ENCODE measurements around the gene KIZ. TPM values are rescaled to one million over a fixed set of nuclear protein-coding genes. Genes with fewer than 3 reads are reported as not detected.

The KIZ gene
- total and polyA plus RNA-seq, 2 experiments from 2014 or later: 58.3 to 63.6 TPM

DNA sequence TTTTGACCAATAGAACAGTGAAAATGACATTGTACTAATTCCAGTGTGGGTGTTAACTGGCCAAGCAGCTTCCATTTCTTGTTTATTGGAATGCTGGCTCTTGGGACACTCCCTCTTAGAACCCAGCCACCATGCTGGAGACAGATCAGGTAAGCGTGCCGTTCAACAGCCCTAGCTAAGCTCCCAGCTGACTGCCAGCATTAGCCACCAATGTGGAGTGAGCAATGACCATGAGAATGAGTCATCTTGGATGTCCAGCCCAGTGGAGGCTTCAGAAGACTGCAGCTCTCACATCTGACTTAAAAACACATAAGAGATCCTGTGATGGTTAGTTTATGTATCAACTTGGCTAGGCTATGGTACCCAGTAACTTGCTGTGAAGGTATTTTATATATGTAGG, 16.7 kb upstream of the KIZ start (continued):
- TF ChIP-seq NANOG (IDR thresholded peaks at IDR 0.05; ENCODE audit: borderline replicate concordance): no peak

- peaks cover 30% of the 10 kb centered on the region for H3K27me3 Mint-ChIP-seq (ENCODE audit: insufficient read depth, low read depth, poor library complexity)
- Histone ChIP-seq H3K36me3 (ENCODE audit: insufficient read depth) (no peaks in the 10 kb centered on the region), H3K79me2 (replicated peaks; ENCODE audit: insufficient read depth) (no peaks in the 10 kb centered on the region), H3K4me3 (no peak overlapping the region), H3K4me2 (no peak overlapping the region), H2AFZ (no peak overlapping the region), H4K20me1 (replicated peaks; ENCODE audit: insufficient read depth) (no peaks in the 10 kb centered on the region), H3K27me3 (ENCODE audit: insufficient read depth) (peaks cover 35% of the 10 kb centered on the region), H3K4me1 (ENCODE audit: insufficient read depth) (peaks cover 28% of the 10 kb centered on the region), H3K9me2 (ENCODE audit: insufficient read depth) (no peaks in the 10 kb centered on the region), H3K27ac (ENCODE audit: low read depth) (no peak overlapping the region), H3F3A (replicated peaks; ENCODE audit: low read depth) (no peaks in the 10 kb centered on the region)
- no peaks in the 10 kb centered on the region for H3K9me3 Mint-ChIP-seq
- no peak overlapping the region for H3K4me3 Mint-ChIP-seq
- no peaks in the 10 kb centered on the region for H3K36me3 Mint-ChIP-seq (ENCODE audit: low read depth)
- peaks cover 19% of the 10 kb centered on the region for H3K4me1 Mint-ChIP-seq
- ATAC-seq: no peak
- DNase-seq (ENCODE audit: low spot score): no peak
- H3K27ac Mint-ChIP-seq: no peak overlapping the region
- no peak for TF ChIP-seq ZNF331 (CRISPR knock-in tag; IDR thresholded peaks at IDR 0.05; ENCODE audit: low read depth)
- TF ChIP-seq, protein P1, sequence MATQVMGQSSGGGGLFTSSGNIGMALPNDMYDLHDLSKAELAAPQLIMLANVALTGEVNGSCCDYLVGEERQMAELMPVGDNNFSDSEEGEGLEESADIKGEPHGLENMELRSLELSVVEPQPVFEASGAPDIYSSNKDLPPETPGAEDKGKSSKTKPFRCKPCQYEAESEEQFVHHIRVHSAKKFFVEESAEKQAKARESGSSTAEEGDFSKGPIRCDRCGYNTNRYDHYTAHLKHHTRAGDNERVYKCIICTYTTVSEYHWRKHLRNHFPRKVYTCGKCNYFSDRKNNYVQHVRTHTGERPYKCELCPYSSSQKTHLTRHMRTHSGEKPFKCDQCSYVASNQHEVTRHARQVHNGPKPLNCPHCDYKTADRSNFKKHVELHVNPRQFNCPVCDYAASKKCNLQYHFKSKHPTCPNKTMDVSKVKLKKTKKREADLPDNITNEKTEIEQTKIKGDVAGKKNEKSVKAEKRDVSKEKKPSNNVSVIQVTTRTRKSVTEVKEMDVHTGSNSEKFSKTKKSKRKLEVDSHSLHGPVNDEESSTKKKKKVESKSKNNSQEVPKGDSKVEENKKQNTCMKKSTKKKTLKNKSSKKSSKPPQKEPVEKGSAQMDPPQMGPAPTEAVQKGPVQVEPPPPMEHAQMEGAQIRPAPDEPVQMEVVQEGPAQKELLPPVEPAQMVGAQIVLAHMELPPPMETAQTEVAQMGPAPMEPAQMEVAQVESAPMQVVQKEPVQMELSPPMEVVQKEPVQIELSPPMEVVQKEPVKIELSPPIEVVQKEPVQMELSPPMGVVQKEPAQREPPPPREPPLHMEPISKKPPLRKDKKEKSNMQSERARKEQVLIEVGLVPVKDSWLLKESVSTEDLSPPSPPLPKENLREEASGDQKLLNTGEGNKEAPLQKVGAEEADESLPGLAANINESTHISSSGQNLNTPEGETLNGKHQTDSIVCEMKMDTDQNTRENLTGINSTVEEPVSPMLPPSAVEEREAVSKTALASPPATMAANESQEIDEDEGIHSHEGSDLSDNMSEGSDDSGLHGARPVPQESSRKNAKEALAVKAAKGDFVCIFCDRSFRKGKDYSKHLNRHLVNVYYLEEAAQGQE (IDR thresholded peaks at IDR 0.05; ENCODE audit: unreplicated experiment): no peak
- TF ChIP-seq STAT1 (IDR thresholded peaks at IDR 0.05; ENCODE audit: unreplicated experiment): no peak
- no peak for TF ChIP-seq NANOG (IDR thresholded peaks at IDR 0.05; ENCODE audit: borderline replicate concordance)
- TF ChIP-seq CTCF (conservative IDR thresholded peaks at IDR 0.05; ENCODE audit: low read depth in 2 of 2): no peak
- no peak for TF ChIP-seq EZH2phosphoT487 (IDR thresholded peaks at IDR 0.05; ENCODE audit: unreplicated experiment)
Measured at GRCh38 chr20:21110811-21111210, 15.1 kb upstream of the KIZ start.

DNA sequence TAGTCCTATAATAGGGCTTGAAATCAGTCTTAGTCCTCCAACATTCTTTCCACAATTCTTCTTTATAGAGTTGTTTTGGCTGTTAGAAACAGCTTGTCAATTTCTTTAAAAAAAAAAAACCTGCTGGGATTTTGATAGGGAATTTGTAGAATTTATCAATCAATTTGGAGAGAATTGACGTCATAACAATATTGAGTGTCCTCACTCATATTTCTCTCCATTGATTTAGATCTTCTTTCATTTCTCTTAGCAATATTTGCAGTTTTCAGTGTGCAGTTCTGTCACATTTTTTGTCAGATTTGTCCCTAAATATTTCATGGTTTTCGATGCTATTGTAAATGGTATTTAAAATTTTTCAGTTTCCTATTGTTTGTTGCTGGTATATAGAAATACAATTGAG, 14.5 kb upstream of the KIZ start:
- ATAC-seq: no peak
- no peak for DNase-seq (ENCODE audit: low spot score)
- Mint-ChIP-seq H3K9me3 (no peaks in the 10 kb centered on the region), H3K4me1 (peaks cover 17% of the 10 kb centered on the region), H3K4me3 (no peak overlapping the region), H3K27me3 (ENCODE audit: insufficient read depth, low read depth, poor library complexity) (peaks cover 24% of the 10 kb centered on the region), H3K27ac (no peak overlapping the region), H3K36me3 (ENCODE audit: low read depth) (no peaks in the 10 kb centered on the region)
- H3K27me3 ChIP-seq (ENCODE audit: insufficient read depth): peaks cover 29% of the 10 kb centered on the region
- H3K4me1 ChIP-seq (ENCODE audit: insufficient read depth): peaks cover 25% of the 10 kb centered on the region
- H4K20me1 ChIP-seq (replicated peaks; ENCODE audit: insufficient read depth): no peaks in the 10 kb centered on the region
- no peaks in the 10 kb centered on the region for H3K36me3 ChIP-seq (ENCODE audit: insufficient read depth)
- H3K4me3 ChIP-seq: no peak overlapping the region
- no peak overlapping the region for H2AFZ ChIP-seq
- H3K27ac ChIP-seq (ENCODE audit: low read depth): no peak overlapping the region
- no peaks in the 10 kb centered on the region for H3K9me2 ChIP-seq (ENCODE audit: insufficient read depth)
- H3F3A ChIP-seq (replicated peaks; ENCODE audit: low read depth): no peaks in the 10 kb centered on the region
- no peak overlapping the region for H3K4me2 ChIP-seq
- H3K79me2 ChIP-seq (replicated peaks; ENCODE audit: insufficient read depth): no peaks in the 10 kb centered on the region
- TF ChIP-seq EZH2phosphoT487 (IDR thresholded peaks at IDR 0.05; ENCODE audit: unreplicated experiment) (no peak), ZNF114 (CRISPR knock-in tag; IDR thresholded peaks at IDR 0.05) (no peak), CREB1 (CRISPR knock-in tag; IDR thresholded peaks at IDR 0.05; ENCODE audit: low read depth) (no peak)
- TF ChIP-seq, protein P2, sequence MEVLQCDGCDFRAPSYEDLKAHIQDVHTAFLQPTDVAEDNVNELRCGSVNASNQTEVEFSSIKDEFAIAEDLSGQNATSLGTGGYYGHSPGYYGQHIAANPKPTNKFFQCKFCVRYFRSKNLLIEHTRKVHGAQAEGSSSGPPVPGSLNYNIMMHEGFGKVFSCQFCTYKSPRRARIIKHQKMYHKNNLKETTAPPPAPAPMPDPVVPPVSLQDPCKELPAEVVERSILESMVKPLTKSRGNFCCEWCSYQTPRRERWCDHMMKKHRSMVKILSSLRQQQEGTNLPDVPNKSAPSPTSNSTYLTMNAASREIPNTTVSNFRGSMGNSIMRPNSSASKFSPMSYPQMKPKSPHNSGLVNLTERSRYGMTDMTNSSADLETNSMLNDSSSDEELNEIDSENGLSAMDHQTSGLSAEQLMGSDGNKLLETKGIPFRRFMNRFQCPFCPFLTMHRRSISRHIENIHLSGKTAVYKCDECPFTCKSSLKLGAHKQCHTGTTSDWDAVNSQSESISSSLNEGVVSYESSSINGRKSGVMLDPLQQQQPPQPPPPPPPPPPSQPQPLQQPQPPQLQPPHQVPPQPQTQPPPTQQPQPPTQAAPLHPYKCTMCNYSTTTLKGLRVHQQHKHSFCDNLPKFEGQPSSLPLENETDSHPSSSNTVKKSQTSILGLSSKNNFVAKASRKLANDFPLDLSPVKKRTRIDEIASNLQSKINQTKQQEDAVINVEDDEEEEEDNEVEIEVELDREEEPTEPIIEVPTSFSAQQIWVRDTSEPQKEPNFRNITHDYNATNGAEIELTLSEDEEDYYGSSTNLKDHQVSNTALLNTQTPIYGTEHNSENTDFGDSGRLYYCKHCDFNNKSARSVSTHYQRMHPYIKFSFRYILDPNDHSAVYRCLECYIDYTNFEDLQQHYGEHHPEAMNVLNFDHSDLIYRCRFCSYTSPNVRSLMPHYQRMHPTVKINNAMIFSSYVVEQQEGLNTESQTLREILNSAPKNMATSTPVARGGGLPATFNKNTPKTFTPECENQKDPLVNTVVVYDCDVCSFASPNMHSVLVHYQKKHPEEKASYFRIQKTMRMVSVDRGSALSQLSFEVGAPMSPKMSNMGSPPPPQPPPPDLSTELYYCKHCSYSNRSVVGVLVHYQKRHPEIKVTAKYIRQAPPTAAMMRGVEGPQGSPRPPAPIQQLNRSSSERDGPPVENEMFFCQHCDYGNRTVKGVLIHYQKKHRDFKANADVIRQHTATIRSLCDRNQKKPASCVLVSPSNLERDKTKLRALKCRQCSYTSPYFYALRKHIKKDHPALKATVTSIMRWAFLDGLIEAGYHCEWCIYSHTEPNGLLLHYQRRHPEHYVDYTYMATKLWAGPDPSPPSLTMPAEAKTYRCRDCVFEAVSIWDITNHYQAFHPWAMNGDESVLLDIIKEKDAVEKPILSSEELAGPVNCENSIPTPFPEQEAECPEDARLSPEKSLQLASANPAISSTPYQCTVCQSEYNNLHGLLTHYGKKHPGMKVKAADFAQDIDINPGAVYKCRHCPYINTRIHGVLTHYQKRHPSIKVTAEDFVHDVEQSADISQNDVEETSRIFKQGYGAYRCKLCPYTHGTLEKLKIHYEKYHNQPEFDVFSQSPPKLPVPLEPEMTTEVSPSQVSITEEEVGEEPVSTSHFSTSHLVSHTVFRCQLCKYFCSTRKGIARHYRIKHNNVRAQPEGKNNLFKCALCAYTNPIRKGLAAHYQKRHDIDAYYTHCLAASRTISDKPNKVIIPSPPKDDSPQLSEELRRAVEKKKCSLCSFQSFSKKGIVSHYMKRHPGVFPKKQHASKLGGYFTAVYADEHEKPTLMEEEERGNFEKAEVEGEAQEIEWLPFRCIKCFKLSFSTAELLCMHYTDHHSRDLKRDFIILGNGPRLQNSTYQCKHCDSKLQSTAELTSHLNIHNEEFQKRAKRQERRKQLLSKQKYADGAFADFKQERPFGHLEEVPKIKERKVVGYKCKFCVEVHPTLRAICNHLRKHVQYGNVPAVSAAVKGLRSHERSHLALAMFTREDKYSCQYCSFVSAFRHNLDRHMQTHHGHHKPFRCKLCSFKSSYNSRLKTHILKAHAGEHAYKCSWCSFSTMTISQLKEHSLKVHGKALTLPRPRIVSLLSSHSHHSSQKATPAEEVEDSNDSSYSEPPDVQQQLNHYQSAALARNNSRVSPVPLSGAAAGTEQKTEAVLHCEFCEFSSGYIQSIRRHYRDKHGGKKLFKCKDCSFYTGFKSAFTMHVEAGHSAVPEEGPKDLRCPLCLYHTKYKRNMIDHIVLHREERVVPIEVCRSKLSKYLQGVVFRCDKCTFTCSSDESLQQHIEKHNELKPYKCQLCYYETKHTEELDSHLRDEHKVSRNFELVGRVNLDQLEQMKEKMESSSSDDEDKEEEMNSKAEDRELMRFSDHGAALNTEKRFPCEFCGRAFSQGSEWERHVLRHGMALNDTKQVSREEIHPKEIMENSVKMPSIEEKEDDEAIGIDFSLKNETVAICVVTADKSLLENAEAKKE (CRISPR knock-in tag; IDR thresholded peaks at IDR 0.05): no peak

All from GM23338 (cell line).